ENCODE results near the gene CRTC1. TPM values are rescaled to one million over a fixed set of nuclear protein-coding genes. Genes with fewer than 3 reads are reported as not detected.

The CRTC1 gene
- total and polyA plus RNA-seq, 9 of the 15 experiments (the other 6 are each of a cell fraction or from before 2014, with no cell fraction given): 0.25 to 3.8 (median 1.2) TPM; not detected in 2

- no peak for TF ChIP-seq CREB1 (IDR thresholded peaks at IDR 0.05)
- TF ChIP-seq CREB1 (CRISPR knock-in tag; IDR thresholded peaks at IDR 0.05): 0 out of 2 replicates have a peak, but pooled peaks have one; percentile 5
- TF ChIP-seq RBM25 (IDR thresholded peaks at IDR 0.05; ENCODE audit: low read depth, low read length, severe bottlenecking): peak; percentile 45
- 0 out of 4 replicates have a peak, but pooled peaks of 1 of the 2 experiments have one; percentile 24 for TF ChIP-seq FOXK2 (conservative IDR thresholded peaks at IDR 0.05 in 1 of 2, IDR thresholded peaks at IDR 0.05 in 1 of 2; ENCODE audit: low read depth in 2 of 2)
These were observed 722 bp upstream of the CRTC1 start (continued) for GRCh38 chr19:18682807-18683108.

GRCh38 chr19:18683958-18684641 is 620 bp downstream of the CRTC1 start:
- no peak overlapping the region; the same call in 2 of the 3 replicates for H3K27ac ChIP-seq (ENCODE audit: extremely low read depth, low read depth, low read length)
- H3K4me1 ChIP-seq (replicated peaks in 1 of 2; ENCODE audit: control insufficient read depth in 2 of 2, insufficient read depth in 2 of 2, low read length in 2 of 2): peaks cover 10 to 35% of the 10 kb centered on the region in 2 experiments; a peak in 4 of 5 replicates
- peak overlapping the region; percentile 93 for H3K4me2 ChIP-seq (ENCODE audit: insufficient read depth, low read length)
- peak overlapping the region; percentile 37 to 91; a peak in 3 of 4 replicates for H3K9ac ChIP-seq (ENCODE audit: insufficient read depth in 1 of 2, low read depth in 2 of 2, low read length in 2 of 2)
- FAIRE-seq (no peak), ATAC-seq (no peak), DNase-seq (ENCODE audit: extremely low read depth in 1 of 4, low spot score in 3 of 4) (no peak)
- H3K36me3 ChIP-seq (ENCODE audit: control insufficient read depth, insufficient read depth, low read length): no peaks in the 10 kb centered on the region
- H3K79me2 ChIP-seq (ENCODE audit: control insufficient read depth, insufficient read depth, low read length): peaks cover 19% of the 10 kb centered on the region
- H3K9me1 ChIP-seq (ENCODE audit: control insufficient read depth, insufficient read depth, low read length): no peaks in the 10 kb centered on the region
- no peaks in the 10 kb centered on the region for H3K27me3 ChIP-seq (ENCODE audit: control insufficient read depth in 2 of 2, insufficient read depth in 2 of 2, low read length in 2 of 2)
- in situ Hi-C loops (cut with MboI) (no loop called here), intact Hi-C loops (cut with micrococcal nuclease) (no loop called here)
- peaks cover 9% of the 10 kb centered on the region; the same call in 1 of the 2 replicates for H4K20me1 ChIP-seq (replicated peaks; ENCODE audit: control insufficient read depth, insufficient read depth, low read length)
- peak overlapping the region; percentile 42 for H3K4me3 ChIP-seq
- peak overlapping the region; percentile 58 for H2AFZ ChIP-seq (ENCODE audit: low read depth, low read length)
- WGBS (ENCODE audit: insufficient coverage, low coverage, missing lambda C conversion rate): 23% methylated on average over 14 of the region's 16 CpGs
- H3K9me3 ChIP-seq (replicated peaks; ENCODE audit: control insufficient read depth, insufficient read depth, low read depth, low read length): no peaks in the 10 kb centered on the region
- ChIA-PET POLR2A (interaction anchor here (0.8 kb wide), 1 partner anchor 24 kb away, joined by 3 read pairs; no protein-coding TSS in a partner anchor), CTCF (ENCODE audit: low intra/inter-chr PET ratio) (no interaction called here)
- no TSS peak for BruUV-seq (replicated peaks)
- TF ChIP-seq HIVEP1 (CRISPR knock-in tag; IDR thresholded peaks at IDR 0.05) (no peak), ZBTB1 (CRISPR knock-in tag; IDR thresholded peaks at IDR 0.05; ENCODE audit: borderline replicate concordance, low read depth) (no peak), HNRNPLL (IDR thresholded peaks at IDR 0.05; ENCODE audit: low read depth, low read length, poor library complexity, severe bottlenecking) (no peak), ZEB2 (IDR thresholded peaks at IDR 0.05) (peak; percentile 60; the same call in 1 of the 2 replicates), TFE3 (CRISPR knock-in tag; IDR thresholded peaks at IDR 0.05) (no peak), FOXA3 (CRISPR knock-in tag; conservative IDR thresholded peaks at IDR 0.05 in 1 of 2, IDR thresholded peaks at IDR 0.05 in 1 of 2) (no peak), FOXJ3 (CRISPR knock-in tag; IDR thresholded peaks at IDR 0.05) (no peak), ZNF282 (CRISPR knock-in tag; IDR thresholded peaks at IDR 0.05) (no peak), BHLHE40 (IDR thresholded peaks at IDR 0.05; ENCODE audit: low read length) (no peak), HDAC3 (IDR thresholded peaks at IDR 0.05; ENCODE audit: borderline replicate concordance, partially characterized antibody) (no peak), HMG20B (CRISPR knock-in tag; IDR thresholded peaks at IDR 0.05) (no peak), FOXJ2 (tag; IDR thresholded peaks at IDR 0.05) (no peak), CCAR2 (IDR thresholded peaks at IDR 0.05; ENCODE audit: low read depth, low read length) (no peak), ZBTB2 (IDR thresholded peaks at IDR 0.05) (no peak), MAFK (IDR thresholded peaks at IDR 0.05; ENCODE audit: low read length) (no peak), HOXB6 (CRISPR knock-in tag; IDR thresholded peaks at IDR 0.05; ENCODE audit: borderline replicate concordance) (no peak)

Measured in K562 (cell line).